ENCODE results near the gene KRTDAP. TPM values are rescaled to one million over a fixed set of nuclear protein-coding genes. Genes with fewer than 3 reads are reported as not detected.

Gene KRTDAP
- total and polyA plus RNA-seq, 9 of the 15 experiments (the other 6 are each of a cell fraction or from before 2014, with no cell fraction given), result not detected

- intact Hi-C loops (cut with micrococcal nuclease), result no loop called here
- no peak overlapping the region for H2AFZ ChIP-seq (ENCODE audit: low read depth, low read length)
- no peak for FAIRE-seq
Measured at GRCh38 chr19:35437406-35437951, 52.8 kb downstream of the KRTDAP start.

More at GRCh38 chr19:35437406-35437951, 52.8 kb downstream of the KRTDAP start:
- 35% methylated on average over 15 of the region's 15 CpGs for WGBS (ENCODE audit: insufficient coverage, low coverage, missing lambda C conversion rate)
- H3K36me3 ChIP-seq (ENCODE audit: control insufficient read depth, insufficient read depth, low read length), result no peaks in the 10 kb centered on the region
- no peak overlapping the region for H3K27ac ChIP-seq (ENCODE audit: extremely low read depth, low read depth, low read length)
- H3K79me2 ChIP-seq (ENCODE audit: control insufficient read depth, insufficient read depth, low read length), result no peaks in the 10 kb centered on the region
- H3K9me1 ChIP-seq (ENCODE audit: control insufficient read depth, insufficient read depth, low read length), result no peaks in the 10 kb centered on the region
- CTCF ChIA-PET (ENCODE audit: low intra/inter-chr PET ratio), result no interaction called here
- no peak for DNase-seq (ENCODE audit: extremely low read depth in 1 of 4, low spot score in 3 of 4)
- TF ChIP-seq CLOCK (CRISPR knock-in tag; IDR thresholded peaks at IDR 0.05; ENCODE audit: borderline replicate concordance), result no peak
- no peak for TF ChIP-seq KAT2B (IDR thresholded peaks at IDR 0.05; ENCODE audit: low read depth, low read length)
- no peak for TF ChIP-seq BRD4 (IDR thresholded peaks at IDR 0.05)
- TF ChIP-seq CREB1 (IDR thresholded peaks at IDR 0.05), result no peak
- no peak for TF ChIP-seq CREB1 (CRISPR knock-in tag; IDR thresholded peaks at IDR 0.05)
- no peak for TF ChIP-seq ZNF551 (CRISPR knock-in tag; IDR thresholded peaks at IDR 0.05)
- H4K20me1 ChIP-seq (replicated peaks; ENCODE audit: control insufficient read depth, insufficient read depth, low read length), result no peaks in the 10 kb centered on the region
- POLR2A ChIA-PET, result interaction anchor here (0.7 kb wide), 1 partner anchor 14 kb away, joined by 4 read pairs; no protein-coding TSS in a partner anchor
- H3K4me3 ChIP-seq, result no peak overlapping the region
- peaks cover 23 to 59% of the 10 kb centered on the region in 2 experiments for H3K27me3 ChIP-seq (ENCODE audit: control insufficient read depth in 2 of 2, insufficient read depth in 2 of 2, low read length in 2 of 2)
- H3K4me2 ChIP-seq (ENCODE audit: insufficient read depth, low read length), result no peak overlapping the region
- BruUV-seq (replicated peaks), result no TSS peak
- in situ Hi-C loops (cut with MboI), result no loop called here
- H3K9me3 ChIP-seq (replicated peaks; ENCODE audit: control insufficient read depth, insufficient read depth, low read depth, low read length), result no peaks in the 10 kb centered on the region
- no peak for ATAC-seq
- H3K4me1 ChIP-seq (replicated peaks in 1 of 2; ENCODE audit: control insufficient read depth in 2 of 2, insufficient read depth in 2 of 2, low read length in 2 of 2), result peaks cover 15 to 17% of the 10 kb centered on the region in 2 experiments; a peak in 4 of 5 replicates
- H3K9ac ChIP-seq (ENCODE audit: insufficient read depth in 1 of 2, low read depth in 2 of 2, low read length in 2 of 2), result peak overlapping the region in 1 of 2 experiments; percentile 23; a peak in 1 of 4 replicates

Other genes starting within 250 kb of the KRTDAP start
Only the 7 nearest of the 22 such genes appear.
- gene FFAR2, start 42.2 kb downstream of the KRTDAP start, total RNA-seq (2014; rRNA removed), result not detected in 2 replicates
- gene FFAR2, start 42.2 kb downstream of the KRTDAP start, total RNA-seq (2014; rRNA removed; fragmentation: Illumina TruSeq; extraction: Trizol), result not detected in 2 replicates
- not detected in 2 replicates for gene FFAR2, start 42.2 kb downstream of the KRTDAP start, total RNA-seq (2015; rRNA removed; fragmentation: Illumina TruSeq; extraction: Trizol)
- gene FFAR2, start 42.2 kb downstream of the KRTDAP start, total RNA-seq (2021), result not detected in 2 replicates
- not detected in 2 replicates for gene FFAR2, start 42.2 kb downstream of the KRTDAP start, polyA plus RNA-seq (2011; rRNA removed)
- gene FFAR2, start 42.2 kb downstream of the KRTDAP start, polyA plus RNA-seq (2014; fragmentation: Illumina TruSeq; extraction: Trizol), result not detected in 2 replicates
- gene FFAR2, start 42.2 kb downstream of the KRTDAP start, polyA plus RNA-seq (2014; fragmentation: Nextera tagmentation; extraction: Ambion mirVana), result not detected
- gene FFAR2, start 42.2 kb downstream of the KRTDAP start, polyA plus RNA-seq (2014; rRNA removed), result not detected in 2 replicates
- not detected in 2 replicates for gene DMKN, start 23.2 kb upstream of the KRTDAP start, total RNA-seq (2014; rRNA removed)
- not detected in 2 replicates for gene DMKN, start 23.2 kb upstream of the KRTDAP start, total RNA-seq (2014; rRNA removed; fragmentation: Illumina TruSeq; extraction: Trizol)
- not detected in 2 replicates for gene DMKN, start 23.2 kb upstream of the KRTDAP start, total RNA-seq (2015; rRNA removed; fragmentation: Illumina TruSeq; extraction: Trizol)
- gene DMKN, start 23.2 kb upstream of the KRTDAP start, total RNA-seq (2021), result 0.53 TPM in 1 of 2 replicates, not detected in the other
- gene DMKN, start 23.2 kb upstream of the KRTDAP start, polyA plus RNA-seq (2011; rRNA removed), result 0.36 and 0.65 TPM in 2 replicates
- not detected in 2 replicates for gene DMKN, start 23.2 kb upstream of the KRTDAP start, polyA plus RNA-seq (2014; fragmentation: Illumina TruSeq; extraction: Trizol)
- gene DMKN, start 23.2 kb upstream of the KRTDAP start, polyA plus RNA-seq (2014; fragmentation: Nextera tagmentation; extraction: Ambion mirVana), result not detected
- not detected in 2 replicates for gene DMKN, start 23.2 kb upstream of the KRTDAP start, polyA plus RNA-seq (2014; rRNA removed)
- 0.05 TPM in 1 of 2 replicates, not detected in the other for gene SBSN, start 37.8 kb upstream of the KRTDAP start, total RNA-seq (2014; rRNA removed)
- not detected in 2 replicates for gene SBSN, start 37.8 kb upstream of the KRTDAP start, total RNA-seq (2014; rRNA removed; fragmentation: Illumina TruSeq; extraction: Trizol)
- not detected in 2 replicates for gene SBSN, start 37.8 kb upstream of the KRTDAP start, total RNA-seq (2015; rRNA removed; fragmentation: Illumina TruSeq; extraction: Trizol)
- gene SBSN, start 37.8 kb upstream of the KRTDAP start, total RNA-seq (2021), result not detected in 2 replicates
- gene SBSN, start 37.8 kb upstream of the KRTDAP start, polyA plus RNA-seq (2011; rRNA removed), result not detected in 2 replicates
- not detected in 2 replicates for gene SBSN, start 37.8 kb upstream of the KRTDAP start, polyA plus RNA-seq (2014; fragmentation: Illumina TruSeq; extraction: Trizol)
- gene SBSN, start 37.8 kb upstream of the KRTDAP start, polyA plus RNA-seq (2014; fragmentation: Nextera tagmentation; extraction: Ambion mirVana), result not detected
- not detected in 2 replicates for gene SBSN, start 37.8 kb upstream of the KRTDAP start, polyA plus RNA-seq (2014; rRNA removed)
- not detected in 2 replicates for gene GAPDHS, start 43.0 kb upstream of the KRTDAP start, total RNA-seq (2014; rRNA removed)
- gene GAPDHS, start 43.0 kb upstream of the KRTDAP start, total RNA-seq (2014; rRNA removed; fragmentation: Illumina TruSeq; extraction: Trizol), result not detected in 2 replicates
- gene GAPDHS, start 43.0 kb upstream of the KRTDAP start, total RNA-seq (2015; rRNA removed; fragmentation: Illumina TruSeq; extraction: Trizol), result not detected in 2 replicates
- gene GAPDHS, start 43.0 kb upstream of the KRTDAP start, total RNA-seq (2021), result not detected in 2 replicates
- gene GAPDHS, start 43.0 kb upstream of the KRTDAP start, polyA plus RNA-seq (2011; rRNA removed), result 0.08 TPM in 1 of 2 replicates, not detected in the other
- gene GAPDHS, start 43.0 kb upstream of the KRTDAP start, polyA plus RNA-seq (2014; fragmentation: Illumina TruSeq; extraction: Trizol), result not detected in 2 replicates
- gene GAPDHS, start 43.0 kb upstream of the KRTDAP start, polyA plus RNA-seq (2014; fragmentation: Nextera tagmentation; extraction: Ambion mirVana), result not detected
- gene GAPDHS, start 43.0 kb upstream of the KRTDAP start, polyA plus RNA-seq (2014; rRNA removed), result 0.12 TPM in 1 of 2 replicates, not detected in the other
- 161 and 202 TPM in 2 replicates for gene TMEM147, start 55.2 kb upstream of the KRTDAP start, total RNA-seq (2014; rRNA removed)
- 101 and 120 TPM in 2 replicates for gene TMEM147, start 55.2 kb upstream of the KRTDAP start, total RNA-seq (2014; rRNA removed; fragmentation: Illumina TruSeq; extraction: Trizol)
- 124 and 134 TPM in 2 replicates for gene TMEM147, start 55.2 kb upstream of the KRTDAP start, total RNA-seq (2015; rRNA removed; fragmentation: Illumina TruSeq; extraction: Trizol)
- gene TMEM147, start 55.2 kb upstream of the KRTDAP start, total RNA-seq (2021), result 142 and 162 TPM in 2 replicates
- gene TMEM147, start 55.2 kb upstream of the KRTDAP start, polyA plus RNA-seq (2011; rRNA removed), result 189 and 205 TPM in 2 replicates
- 156 and 158 TPM in 2 replicates for gene TMEM147, start 55.2 kb upstream of the KRTDAP start, polyA plus RNA-seq (2014; fragmentation: Illumina TruSeq; extraction: Trizol)
- 10 to 100 TPM; 73.8 to 78.2 TPM for gene TMEM147, start 55.2 kb upstream of the KRTDAP start, polyA plus RNA-seq (2014; fragmentation: Nextera tagmentation; extraction: Ambion mirVana)
- gene TMEM147, start 55.2 kb upstream of the KRTDAP start, polyA plus RNA-seq (2014; rRNA removed), result 194 and 231 TPM in 2 replicates
- not detected in 2 replicates for gene ATP4A, start 73.2 kb upstream of the KRTDAP start, total RNA-seq (2014; rRNA removed)
- not detected in 2 replicates for gene ATP4A, start 73.2 kb upstream of the KRTDAP start, total RNA-seq (2014; rRNA removed; fragmentation: Illumina TruSeq; extraction: Trizol)
- gene ATP4A, start 73.2 kb upstream of the KRTDAP start, total RNA-seq (2015; rRNA removed; fragmentation: Illumina TruSeq; extraction: Trizol), result not detected in 2 replicates
- gene ATP4A, start 73.2 kb upstream of the KRTDAP start, total RNA-seq (2021), result not detected in 2 replicates
- 0.12 and 0.15 TPM in 2 replicates for gene ATP4A, start 73.2 kb upstream of the KRTDAP start, polyA plus RNA-seq (2011; rRNA removed)
- not detected in 2 replicates for gene ATP4A, start 73.2 kb upstream of the KRTDAP start, polyA plus RNA-seq (2014; fragmentation: Illumina TruSeq; extraction: Trizol)
- gene ATP4A, start 73.2 kb upstream of the KRTDAP start, polyA plus RNA-seq (2014; fragmentation: Nextera tagmentation; extraction: Ambion mirVana), result not detected
- gene ATP4A, start 73.2 kb upstream of the KRTDAP start, polyA plus RNA-seq (2014; rRNA removed), result not detected in 2 replicates
- not detected in 2 replicates for gene PMIS2, start 95.7 kb upstream of the KRTDAP start, total RNA-seq (2014; rRNA removed)
- not detected in 2 replicates for gene PMIS2, start 95.7 kb upstream of the KRTDAP start, total RNA-seq (2014; rRNA removed; fragmentation: Illumina TruSeq; extraction: Trizol)
- not detected in 2 replicates for gene PMIS2, start 95.7 kb upstream of the KRTDAP start, total RNA-seq (2015; rRNA removed; fragmentation: Illumina TruSeq; extraction: Trizol)
- not detected in 2 replicates for gene PMIS2, start 95.7 kb upstream of the KRTDAP start, total RNA-seq (2021)
- gene PMIS2, start 95.7 kb upstream of the KRTDAP start, polyA plus RNA-seq (2011; rRNA removed), result not detected in 2 replicates
- not detected in 2 replicates for gene PMIS2, start 95.7 kb upstream of the KRTDAP start, polyA plus RNA-seq (2014; fragmentation: Illumina TruSeq; extraction: Trizol)
- not detected for gene PMIS2, start 95.7 kb upstream of the KRTDAP start, polyA plus RNA-seq (2014; fragmentation: Nextera tagmentation; extraction: Ambion mirVana)
- not detected in 2 replicates for gene PMIS2, start 95.7 kb upstream of the KRTDAP start, polyA plus RNA-seq (2014; rRNA removed)

All from K562 (cell line).